HG03025 (cell line): ENCODE data around the gene GHRL.

Experiments
- ATAC-seq: cut with Tn5 transposase; IDR thresholded peaks from one replicate; pipeline ENCODE4 v1.9.1; 2021; ENCODE audit warnings: mild to moderate bottlenecking, moderate library complexity; ENCODE audit not compliant: unreplicated experiment, low FRiP score

GHRL gene

DNA sequence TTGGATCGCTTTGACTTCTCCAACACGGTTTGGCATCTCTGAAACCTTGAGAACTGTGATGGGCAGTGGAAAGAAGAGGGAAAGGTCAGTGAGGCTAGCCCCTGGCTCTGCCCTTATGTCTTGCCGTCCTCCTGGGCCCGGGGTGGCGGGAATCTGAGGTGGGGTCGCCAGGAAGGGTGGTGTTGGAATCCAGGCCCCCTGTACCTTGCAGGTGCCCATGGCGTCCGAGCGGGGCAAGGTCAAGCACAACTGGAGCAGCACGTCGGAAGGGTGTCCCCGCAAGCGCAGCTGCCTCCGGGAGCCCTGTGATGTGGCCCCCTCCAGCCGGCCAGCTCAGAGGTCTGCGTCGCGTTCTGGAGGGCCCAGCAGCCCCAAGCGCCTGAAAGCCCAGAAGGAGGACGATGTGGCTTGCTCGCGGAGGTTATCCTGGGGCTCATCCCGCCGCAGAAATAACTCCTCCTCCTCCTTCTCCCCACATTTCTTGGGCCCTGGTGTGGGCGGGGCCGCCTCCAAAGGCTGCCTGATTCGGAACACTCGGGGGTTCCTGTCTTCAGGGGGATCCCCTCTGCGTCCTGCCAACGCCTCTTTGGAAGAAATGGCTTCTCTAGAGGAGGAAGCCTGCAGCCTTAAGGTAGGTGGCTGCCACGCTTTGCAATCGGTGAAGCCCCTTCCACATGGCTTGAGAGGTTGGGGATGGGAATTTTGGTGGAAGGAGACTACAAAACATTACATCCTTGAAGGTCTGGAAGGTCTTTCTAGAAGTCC is 43.6 kb downstream of the GHRL start:
- no peak for ATAC-seq

DNA sequence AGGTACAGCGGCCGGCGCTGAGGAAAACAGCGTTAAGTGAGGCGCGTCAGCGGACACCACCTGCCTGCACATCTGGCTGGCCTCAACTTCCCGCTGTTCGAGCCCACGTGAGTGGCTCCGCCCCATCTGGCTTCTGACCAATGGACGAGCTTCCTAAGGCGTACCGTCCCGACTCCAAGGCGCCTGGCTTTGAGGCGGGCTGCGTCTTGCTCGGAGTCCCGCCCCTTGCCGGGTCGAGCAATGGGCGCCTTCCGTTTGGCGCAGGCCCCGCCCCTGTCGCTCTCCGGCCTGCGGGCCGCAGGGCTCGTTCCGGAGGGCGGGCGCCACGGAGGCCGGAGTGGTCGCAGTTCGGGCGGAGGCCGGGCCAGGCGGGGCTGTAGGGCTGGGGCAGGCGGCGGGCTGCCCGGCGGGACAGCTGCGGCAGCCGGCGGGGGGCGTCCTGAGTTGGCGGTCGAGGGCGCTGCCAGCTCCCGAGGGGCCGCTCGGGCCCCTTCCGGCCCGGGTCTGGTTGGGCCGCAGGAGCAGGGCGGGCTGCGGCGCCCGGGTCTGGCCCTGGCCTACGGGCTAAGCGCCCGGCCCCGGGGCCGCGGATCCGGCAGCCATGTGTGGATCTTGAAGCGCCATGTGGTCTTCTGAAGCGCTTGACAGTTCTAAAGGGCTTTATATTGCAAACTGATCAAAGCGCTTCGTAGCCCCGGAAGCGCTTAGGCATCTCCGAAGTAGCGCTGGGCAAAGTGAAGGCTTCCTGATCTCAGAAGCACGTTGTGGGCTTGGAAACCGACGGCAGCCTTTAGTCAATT is 44.4 kb downstream of the GHRL start, which contains the start of gene TATDN2:
TATDN2 (plus strand) TSS at position 276 of the 800 bp plus-strand sequence. CDS start 742 bp downstream, outside the sequence.
- ATAC-seq = peak; percentile 93

DNA sequence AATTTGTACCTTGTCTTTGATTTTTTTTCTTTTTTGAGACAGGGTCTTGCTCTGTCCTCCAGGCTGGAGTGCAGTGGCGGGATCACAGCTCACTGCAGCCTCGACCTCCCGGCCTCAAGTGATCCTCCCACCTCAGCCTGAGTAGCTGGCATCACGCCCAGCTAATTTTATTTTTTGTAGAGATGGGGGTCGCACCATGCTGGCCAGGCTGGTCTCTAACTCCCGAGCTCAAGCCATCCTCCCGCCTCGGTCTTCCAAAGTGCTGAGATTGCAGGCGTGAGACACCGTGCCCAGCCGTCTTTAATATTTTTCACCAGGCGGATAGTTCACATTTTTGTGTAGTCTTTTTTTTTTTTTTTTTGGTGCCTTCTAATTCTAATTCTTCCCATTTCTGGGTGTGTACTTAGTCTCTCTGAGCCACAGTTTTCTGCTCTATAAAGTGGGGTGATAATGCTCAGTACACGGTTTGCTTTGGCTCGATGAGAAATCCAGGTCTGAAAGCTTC is 45.0 kb downstream of the GHRL start:
- ATAC-seq = no peak

DNA sequence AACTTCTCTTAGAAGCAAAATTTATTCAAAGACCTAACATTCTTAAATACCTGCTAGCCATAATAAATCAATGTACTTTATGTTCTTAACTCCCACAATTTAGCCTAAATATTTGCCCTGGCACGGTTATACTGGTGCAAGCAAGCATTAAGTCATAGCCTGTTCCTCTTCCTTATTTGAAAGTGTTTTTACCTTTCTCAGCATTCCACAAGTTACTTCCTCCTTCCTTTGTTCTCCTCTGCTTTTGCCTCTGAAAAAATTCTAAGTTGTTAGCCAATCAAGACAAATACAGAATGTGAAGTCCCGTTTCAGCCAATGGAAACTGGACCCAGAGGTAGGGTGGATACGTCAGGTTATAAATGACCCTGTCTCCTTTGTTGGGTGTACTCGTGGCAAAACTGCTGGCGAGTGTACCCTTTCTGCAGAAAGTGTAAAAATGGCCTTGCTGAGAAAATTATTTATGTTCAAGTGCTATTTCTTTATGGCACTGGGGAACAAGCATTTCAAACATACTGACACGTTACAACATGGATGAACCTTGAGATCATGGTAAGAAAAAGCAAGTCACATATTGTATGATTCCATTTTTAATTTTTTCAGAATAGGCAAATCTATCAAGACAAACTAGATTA is 47.5 kb downstream of the GHRL start:
- ATAC-seq = no peak

DNA sequence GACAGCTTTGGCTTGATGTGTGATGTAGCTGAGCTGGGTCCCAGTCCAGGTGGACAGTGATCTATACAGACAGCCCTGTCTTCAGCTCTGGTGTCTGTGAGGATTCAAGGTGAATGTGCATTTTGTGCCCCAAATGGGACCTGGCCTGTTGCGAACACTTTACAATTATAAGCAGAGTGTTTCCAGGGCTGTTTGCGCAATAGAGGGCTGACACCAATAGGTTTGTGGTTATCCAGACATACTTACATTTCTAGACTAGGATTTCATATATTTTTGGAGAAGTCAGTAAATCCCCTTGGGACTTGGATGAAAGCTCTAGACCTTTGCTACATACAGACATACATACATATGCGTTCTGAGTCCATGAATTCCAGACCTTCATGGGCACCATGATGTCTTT is 48.7 kb downstream of the GHRL start:
- ATAC-seq = no peak

DNA sequence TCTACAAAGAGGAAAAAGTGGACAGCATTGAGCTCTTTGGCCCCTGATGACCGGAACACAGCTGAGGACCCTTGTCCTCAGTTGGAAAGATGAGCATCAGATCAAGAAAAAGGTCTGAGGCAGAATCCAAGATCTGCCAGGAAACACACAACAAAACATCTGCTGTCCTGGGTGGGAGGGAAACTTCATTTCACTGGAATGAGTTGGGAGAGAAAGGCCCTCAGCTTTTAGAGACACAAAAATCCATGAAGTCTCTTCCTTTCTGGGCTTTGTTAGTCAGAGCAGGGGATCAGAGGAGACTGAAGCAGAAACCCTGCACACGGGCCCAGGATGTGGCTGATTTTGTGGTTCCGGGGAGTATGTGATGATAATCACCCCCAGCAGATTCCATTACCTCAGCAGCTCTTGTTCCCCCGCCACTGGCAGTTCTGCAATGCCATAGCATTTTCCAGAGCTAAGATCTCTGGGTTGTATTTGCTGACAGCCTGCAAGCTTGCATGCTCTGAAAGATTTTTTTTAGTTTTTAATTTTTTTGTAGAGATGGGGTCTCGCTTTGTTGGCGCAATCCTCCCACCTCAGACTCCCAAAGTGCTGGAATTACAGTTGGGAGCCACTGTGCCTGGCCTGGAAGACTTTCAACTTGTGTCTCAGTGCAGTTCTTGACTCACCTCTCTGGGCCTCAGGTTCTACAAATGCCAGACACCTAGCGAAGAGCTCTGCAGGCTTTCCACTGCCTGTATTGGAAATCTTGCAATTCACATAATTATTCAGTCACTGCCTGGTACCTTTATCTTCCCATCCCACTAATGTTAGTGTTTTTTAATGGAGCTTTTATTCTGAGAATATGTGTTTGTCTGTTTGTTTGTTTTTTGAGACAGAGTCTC is 50.3 kb downstream of the GHRL start:
- no peak for ATAC-seq

DNA sequence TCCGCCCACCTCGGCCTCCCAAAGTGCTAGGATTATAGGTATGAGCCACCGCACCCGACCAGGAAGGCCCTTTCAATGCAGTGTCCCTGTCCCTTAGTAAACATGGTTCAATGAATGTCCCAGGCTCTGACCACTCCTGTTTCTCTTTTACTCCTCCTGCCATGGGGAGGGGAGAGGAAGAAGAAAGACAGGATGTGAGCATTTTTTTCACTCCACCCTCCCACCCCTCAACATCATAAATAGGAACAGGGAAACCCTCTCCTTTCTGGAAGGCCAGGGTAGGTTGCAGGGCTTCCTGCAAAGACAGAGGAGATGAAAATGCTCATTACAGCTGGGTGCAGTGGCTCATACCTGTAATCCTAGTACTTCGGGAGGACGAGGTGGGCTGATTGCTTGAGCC is 51.9 kb downstream of the GHRL start:
- ATAC-seq = no peak

DNA sequence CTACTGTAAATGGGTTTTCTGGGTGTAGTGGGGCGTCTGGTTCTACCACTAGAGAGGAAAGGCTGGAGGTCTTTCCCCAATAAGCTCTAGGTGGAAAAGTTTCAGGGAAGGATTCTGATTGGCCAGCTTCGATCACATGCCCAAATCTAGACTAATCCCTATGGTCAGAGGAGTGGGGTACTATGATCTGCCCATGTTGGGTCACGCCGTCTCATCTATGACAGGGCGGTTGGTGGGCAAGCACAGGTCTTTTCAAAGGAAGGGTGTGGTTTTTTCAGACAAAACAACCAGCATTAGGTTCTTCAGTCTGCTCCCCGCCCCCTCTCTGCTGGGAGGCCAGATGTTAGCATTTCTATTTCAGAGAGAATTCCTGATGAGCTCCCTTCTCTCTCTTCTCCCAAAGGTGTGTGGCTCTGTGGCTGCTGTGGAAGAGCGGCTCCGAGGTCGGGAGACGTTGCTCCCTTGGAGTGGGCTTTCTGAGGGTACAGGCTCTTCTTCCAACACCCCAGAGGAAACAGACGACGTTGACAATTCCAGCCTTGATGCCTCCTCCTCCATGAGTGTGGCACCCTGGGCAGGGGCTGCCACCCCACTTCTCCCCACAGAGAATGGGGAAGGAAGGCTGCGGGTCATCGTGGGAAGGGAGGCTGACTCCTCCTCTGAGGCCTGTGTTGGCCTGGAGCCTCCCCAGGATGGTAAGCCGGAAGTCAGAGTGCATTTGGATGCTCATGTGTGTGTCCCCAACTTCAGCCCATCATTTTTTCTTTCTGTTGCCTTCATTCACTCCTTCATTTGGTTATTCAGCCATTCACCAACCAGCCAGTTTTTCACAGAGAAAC is 54.2 kb downstream of the GHRL start:
- no peak for ATAC-seq
